T-helper 17 cell (primary cell): Measurements from ENCODE around the gene FHIT. TPM values are rescaled to one million over a fixed set of nuclear protein-coding genes. Genes with fewer than 3 reads are reported as not detected.

Experiments used
- ATAC-seq: fragments of 150-1000 bp; cut with Tn5 transposase; 2 replicates; pipeline ENCODE4 v1.10.0; 2021; ENCODE audit warnings: mild to moderate bottlenecking, moderate library complexity
- DNase-seq, 3 donors: peaks; one replicate each; pipeline versions ENCODE4 v3.0.0 to v3.0.0-alpha.2; 2020 to 2021
- H3K9me3 ChIP-seq: one replicate; pipeline ENCODE4 v1.7.0; 2013; ENCODE audit warnings: low read length, mild to moderate bottlenecking; ENCODE audit not compliant: control insufficient read depth, poor library complexity, severe bottlenecking
- H3K27ac Mint-ChIP-seq: one replicate; pipeline ENCODE4 v1.8.0; 2022; ENCODE audit warnings: mild to moderate bottlenecking, moderate library complexity, mixed read lengths
- H3K27me3 Mint-ChIP-seq: one replicate; pipeline ENCODE4 v1.8.0; 2022; ENCODE audit warnings: mixed read lengths
- H3K36me3 Mint-ChIP-seq: one replicate; pipeline ENCODE4 v1.8.0; 2022; ENCODE audit warnings: low read depth, mixed read lengths
- H3K4me1 Mint-ChIP-seq: one replicate; pipeline ENCODE4 v1.8.0; 2022; ENCODE audit warnings: mild to moderate bottlenecking, mixed read lengths
- H3K4me3 Mint-ChIP-seq: one replicate; pipeline ENCODE4 v1.8.0; 2022; ENCODE audit warnings: mild to moderate bottlenecking, moderate library complexity, mixed read lengths
- total RNA-seq, 4 donors: library from RNA in 2 of 4; stranded (reverse) in 2 of 4; gene quantifications; one replicate each; pipeline ENCODE4 v1.2.3 and lab custom pipeline; 2022 to 2026

Gene FHIT
- total RNA-seq, 2 donors from 2014 or later = 18.8 to 28.6 TPM

GRCh38 chr3:59927056-59927455 lies 1324.2 kb downstream of the FHIT start:
- no peak for DNase-seq
- no peak overlapping the region for H3K4me3 Mint-ChIP-seq
- H3K36me3 Mint-ChIP-seq = peaks cover 2% of the 10 kb centered on the region
- no peak for ATAC-seq
- no peaks in the 10 kb centered on the region for H3K27me3 Mint-ChIP-seq
- H3K4me1 Mint-ChIP-seq = peaks cover 2% of the 10 kb centered on the region
- no peaks in the 10 kb centered on the region for H3K9me3 ChIP-seq
- H3K27ac Mint-ChIP-seq = no peak overlapping the region

DNA sequence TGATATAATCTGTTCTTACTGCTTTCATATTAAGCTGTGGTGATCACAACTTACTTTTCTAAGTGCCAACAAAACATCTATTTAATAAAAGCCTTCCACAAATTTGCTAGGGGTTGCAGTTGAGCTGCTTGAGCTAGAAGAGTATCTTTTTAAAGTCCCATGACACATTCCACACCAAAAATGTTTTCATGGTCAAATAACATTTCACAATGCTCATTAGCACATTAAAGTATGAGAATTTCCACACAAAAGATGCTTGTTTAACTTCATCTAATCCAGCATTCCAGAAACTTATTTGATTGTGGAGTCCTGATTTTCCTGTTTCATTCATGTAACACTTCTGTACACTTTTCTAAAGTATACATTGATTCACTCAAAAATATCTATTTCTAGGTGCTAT lies 1325.3 kb downstream of the FHIT start:
- peaks cover 2% of the 10 kb centered on the region for H3K36me3 Mint-ChIP-seq
- no peak overlapping the region for H3K27ac Mint-ChIP-seq
- no peak overlapping the region for H3K4me3 Mint-ChIP-seq
- no peaks in the 10 kb centered on the region for H3K27me3 Mint-ChIP-seq
- ATAC-seq (no peak), DNase-seq (no peak)
- H3K4me1 Mint-ChIP-seq = peaks cover 2% of the 10 kb centered on the region
- no peaks in the 10 kb centered on the region for H3K9me3 ChIP-seq

- Mint-ChIP-seq H3K4me1 (peaks cover 16% of the 10 kb centered on the region), H3K36me3 (peaks cover 2% of the 10 kb centered on the region), H3K4me3 (no peak overlapping the region)
Observed at GRCh38 chr3:59922192-59922591, 1329.1 kb downstream of the FHIT start.

GRCh38 chr3:59920822-59921221 lies 1330.4 kb downstream of the FHIT start:
- ATAC-seq (no peak), DNase-seq (no peak)
- Mint-ChIP-seq H3K4me1 (peaks cover 16% of the 10 kb centered on the region), H3K36me3 (no peaks in the 10 kb centered on the region), H3K4me3 (no peak overlapping the region), H3K27me3 (no peaks in the 10 kb centered on the region), H3K27ac (no peak overlapping the region)
- H3K9me3 ChIP-seq = no peaks in the 10 kb centered on the region

More at GRCh38 chr3:59922192-59922591, 1329.1 kb downstream of the FHIT start:
- Mint-ChIP-seq H3K27ac (no peak overlapping the region), H3K27me3 (no peaks in the 10 kb centered on the region)
- H3K9me3 ChIP-seq = no peaks in the 10 kb centered on the region
- DNase-seq = no peak
- no peak for ATAC-seq

DNA sequence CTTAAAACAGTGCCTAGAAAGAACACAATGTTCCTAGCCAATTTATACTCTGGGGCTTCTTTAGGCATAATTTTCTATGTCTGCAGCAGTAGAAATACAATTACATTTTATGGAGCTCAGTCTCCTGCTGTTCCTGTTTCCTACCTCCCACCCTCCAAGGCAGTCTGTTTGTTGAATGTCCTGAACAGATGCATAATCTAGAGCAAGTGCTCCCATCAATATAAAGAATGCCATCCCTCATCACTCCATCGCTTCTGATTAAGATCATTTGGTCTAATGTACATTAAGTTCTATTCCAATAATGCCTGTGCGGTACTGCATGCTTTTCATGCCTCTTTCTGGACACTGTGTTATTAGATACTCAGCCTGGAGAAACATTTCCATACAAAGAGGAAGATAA lies 1331.7 kb downstream of the FHIT start:
- peaks cover 13% of the 10 kb centered on the region for H3K4me1 Mint-ChIP-seq
- no peak overlapping the region for H3K4me3 Mint-ChIP-seq
- no peaks in the 10 kb centered on the region for H3K36me3 Mint-ChIP-seq
- no peak for ATAC-seq
- no peak for DNase-seq
- no peaks in the 10 kb centered on the region for H3K9me3 ChIP-seq
- H3K27ac Mint-ChIP-seq = no peak overlapping the region
- H3K27me3 Mint-ChIP-seq = no peaks in the 10 kb centered on the region

GRCh38 chr3:59914251-59914650 lies 1337.0 kb downstream of the FHIT start:
- Mint-ChIP-seq H3K4me3 (no peak overlapping the region), H3K27ac (no peak overlapping the region), H3K4me1 (peaks cover 8% of the 10 kb centered on the region), H3K36me3 (no peaks in the 10 kb centered on the region), H3K27me3 (no peaks in the 10 kb centered on the region)
- no peak for DNase-seq
- no peak for ATAC-seq
- H3K9me3 ChIP-seq = no peaks in the 10 kb centered on the region

- ATAC-seq (no peak), DNase-seq (no peak)
- Mint-ChIP-seq H3K4me1 (peaks cover 5% of the 10 kb centered on the region), H3K27me3 (no peaks in the 10 kb centered on the region), H3K36me3 (no peaks in the 10 kb centered on the region), H3K4me3 (no peak overlapping the region), H3K27ac (no peak overlapping the region)
- no peaks in the 10 kb centered on the region for H3K9me3 ChIP-seq
Observed at GRCh38 chr3:59913645-59914044, 1337.6 kb downstream of the FHIT start.

- Mint-ChIP-seq H3K4me3 (no peak overlapping the region), H3K4me1 (no peaks in the 10 kb centered on the region), H3K27me3 (no peaks in the 10 kb centered on the region), H3K36me3 (no peaks in the 10 kb centered on the region), H3K27ac (no peak overlapping the region)
- no peak for DNase-seq
- ATAC-seq = no peak
- H3K9me3 ChIP-seq = no peaks in the 10 kb centered on the region
Observed at GRCh38 chr3:59908701-59909100, 1342.6 kb downstream of the FHIT start.

DNA sequence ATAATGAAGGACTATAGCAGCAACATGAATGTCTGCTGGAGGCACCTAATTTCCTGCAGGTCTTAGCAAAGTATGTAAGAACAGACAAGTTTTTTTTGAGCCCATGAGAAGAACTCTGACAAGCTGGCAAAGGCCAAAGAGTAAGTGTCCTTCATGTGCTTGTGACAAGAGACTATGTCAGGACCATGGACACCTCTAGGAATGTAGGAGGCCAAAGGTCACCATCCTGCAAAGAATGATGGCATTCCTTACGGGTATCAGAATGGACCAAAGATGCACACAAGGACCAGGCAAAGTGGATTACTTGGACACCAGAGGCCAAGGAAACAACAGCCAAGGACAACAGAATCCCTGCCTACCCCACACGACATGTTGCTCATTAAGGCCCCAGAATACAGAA lies 1343.0 kb downstream of the FHIT start:
- no peaks in the 10 kb centered on the region for H3K9me3 ChIP-seq
- Mint-ChIP-seq H3K4me1 (no peaks in the 10 kb centered on the region), H3K36me3 (no peaks in the 10 kb centered on the region), H3K27ac (no peak overlapping the region), H3K27me3 (no peaks in the 10 kb centered on the region), H3K4me3 (no peak overlapping the region)
- ATAC-seq = no peak
- DNase-seq = no peak

GRCh38 chr3:59904296-59904695 lies 1347.0 kb downstream of the FHIT start:
- no peak for ATAC-seq

DNA sequence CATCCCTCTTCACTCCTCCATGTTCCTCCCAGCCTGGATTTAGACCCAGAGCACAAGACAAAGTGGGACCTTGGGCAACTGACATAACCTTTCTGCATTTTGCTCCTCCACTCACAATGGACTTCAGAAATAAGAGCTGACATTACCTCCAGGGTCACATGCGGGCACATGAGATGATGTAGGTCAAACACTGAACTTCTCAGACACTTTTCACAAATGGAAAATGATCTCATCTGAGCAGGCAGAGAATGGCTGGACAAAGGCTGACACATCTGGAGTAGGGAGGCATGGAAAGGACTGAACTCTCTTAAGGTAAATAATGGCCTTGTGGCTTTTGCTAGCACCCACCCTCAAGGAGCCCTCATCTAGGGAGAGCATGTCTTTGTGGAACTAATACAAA lies 1352.2 kb downstream of the FHIT start:
- Mint-ChIP-seq H3K27ac (no peak overlapping the region), H3K36me3 (no peaks in the 10 kb centered on the region), H3K27me3 (no peaks in the 10 kb centered on the region), H3K4me1 (peaks cover 3% of the 10 kb centered on the region), H3K4me3 (no peak overlapping the region)
- no peak for ATAC-seq
- no peaks in the 10 kb centered on the region for H3K9me3 ChIP-seq
- DNase-seq = no peak

More at GRCh38 chr3:59904296-59904695, 1347.0 kb downstream of the FHIT start:
- Mint-ChIP-seq H3K4me1 (no peaks in the 10 kb centered on the region), H3K27me3 (no peaks in the 10 kb centered on the region), H3K27ac (no peak overlapping the region), H3K36me3 (no peaks in the 10 kb centered on the region), H3K4me3 (no peak overlapping the region)
- DNase-seq = no peak
- H3K9me3 ChIP-seq = no peaks in the 10 kb centered on the region

DNA sequence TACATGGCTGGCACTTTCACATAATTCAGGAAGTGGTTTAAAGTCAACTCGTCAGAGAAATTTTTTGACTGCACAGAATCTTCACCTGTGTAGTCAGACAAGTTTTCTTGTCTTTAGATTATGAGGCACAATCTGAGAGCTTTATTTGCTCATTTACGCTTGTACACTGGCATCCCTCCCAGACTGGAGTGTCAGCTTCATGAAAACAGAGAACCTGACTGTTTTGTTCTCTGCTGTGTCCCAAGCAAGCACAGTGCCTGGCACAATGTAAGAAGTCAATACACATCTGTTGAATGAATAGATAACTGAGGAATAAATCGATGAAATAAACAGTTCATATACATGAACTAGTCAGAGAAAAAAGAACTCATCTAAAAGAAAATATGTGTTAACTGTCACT lies 1355.3 kb downstream of the FHIT start:
- Mint-ChIP-seq H3K4me3 (no peak overlapping the region), H3K36me3 (no peaks in the 10 kb centered on the region), H3K27ac (no peak overlapping the region), H3K4me1 (peaks cover 3% of the 10 kb centered on the region), H3K27me3 (no peaks in the 10 kb centered on the region)
- no peaks in the 10 kb centered on the region for H3K9me3 ChIP-seq
- DNase-seq = no peak
- no peak for ATAC-seq

DNA sequence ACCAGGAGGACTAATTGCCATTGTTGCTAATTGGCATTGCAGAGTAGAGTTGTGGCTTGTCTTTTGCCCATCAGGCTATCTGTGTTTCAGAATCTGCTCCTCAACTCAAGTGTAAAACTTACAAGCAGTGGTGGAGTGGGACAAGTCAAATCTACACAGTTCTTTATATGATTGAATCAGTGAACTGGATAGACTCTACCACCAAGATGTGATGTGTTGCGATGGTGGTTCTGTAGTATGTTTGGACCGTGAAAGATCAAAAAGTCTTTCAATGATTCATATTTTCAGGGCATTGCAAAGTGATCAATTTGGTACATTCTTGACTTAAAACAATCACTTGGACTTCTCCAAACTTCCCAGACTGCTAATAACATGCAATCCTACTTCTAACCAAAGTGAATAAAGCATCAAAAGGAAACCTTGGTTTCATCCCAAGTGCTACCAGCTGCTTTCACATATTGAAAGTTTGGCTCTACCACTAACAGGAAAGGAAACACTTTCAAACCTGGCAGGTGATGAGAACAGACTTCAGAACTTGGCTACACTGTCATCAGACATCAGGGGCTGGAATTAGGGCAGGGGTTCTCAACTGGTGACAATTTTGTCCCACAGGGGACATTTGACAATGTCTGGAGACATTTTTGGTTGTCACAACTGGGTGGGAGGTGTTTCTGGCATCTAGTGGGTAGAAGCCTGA lies 1356.7 kb downstream of the FHIT start:
- H3K9me3 ChIP-seq = no peaks in the 10 kb centered on the region
- no peak for DNase-seq
- no peak for ATAC-seq
- Mint-ChIP-seq H3K27me3 (no peaks in the 10 kb centered on the region), H3K36me3 (no peaks in the 10 kb centered on the region), H3K4me1 (peaks cover 3% of the 10 kb centered on the region), H3K4me3 (no peak overlapping the region), H3K27ac (no peak overlapping the region)

DNA sequence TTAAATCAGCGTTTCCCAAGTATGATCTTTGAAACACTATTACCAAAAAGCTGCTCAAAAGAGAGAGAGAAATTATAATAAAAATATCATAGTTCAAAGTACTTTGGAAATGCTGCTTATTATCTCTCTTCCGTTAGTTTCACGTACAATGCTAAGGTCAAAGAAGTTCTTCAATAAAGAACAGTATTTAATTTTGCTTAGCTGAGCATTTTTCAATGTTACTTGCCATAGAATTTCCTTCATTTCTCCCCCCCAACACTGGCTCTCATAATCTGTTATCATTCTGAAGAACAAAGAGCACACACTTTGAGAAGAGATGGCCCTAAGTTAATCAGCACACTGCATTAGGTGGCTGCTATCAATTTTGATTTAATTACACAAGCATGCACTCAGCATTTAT lies 1360.6 kb downstream of the FHIT start:
- H3K27ac Mint-ChIP-seq = no peak overlapping the region
- peaks cover 8% of the 10 kb centered on the region for H3K4me1 Mint-ChIP-seq
- DNase-seq = no peak

More for the DNA sequence above, 1360.6 kb downstream of the FHIT start:
- Mint-ChIP-seq H3K36me3 (no peaks in the 10 kb centered on the region), H3K27me3 (no peaks in the 10 kb centered on the region), H3K4me3 (no peak overlapping the region)
- no peak for ATAC-seq
- H3K9me3 ChIP-seq = no peaks in the 10 kb centered on the region
